ENCODE data around the gene LRRC9. TPM values are rescaled to one million over a fixed set of nuclear protein-coding genes. Genes with fewer than 3 reads are reported as not detected.

Gene LRRC9
- total and polyA plus RNA-seq, 3 donors from 2014 or later = 4.3 to 11.0 (median 10.1) TPM

DNA sequence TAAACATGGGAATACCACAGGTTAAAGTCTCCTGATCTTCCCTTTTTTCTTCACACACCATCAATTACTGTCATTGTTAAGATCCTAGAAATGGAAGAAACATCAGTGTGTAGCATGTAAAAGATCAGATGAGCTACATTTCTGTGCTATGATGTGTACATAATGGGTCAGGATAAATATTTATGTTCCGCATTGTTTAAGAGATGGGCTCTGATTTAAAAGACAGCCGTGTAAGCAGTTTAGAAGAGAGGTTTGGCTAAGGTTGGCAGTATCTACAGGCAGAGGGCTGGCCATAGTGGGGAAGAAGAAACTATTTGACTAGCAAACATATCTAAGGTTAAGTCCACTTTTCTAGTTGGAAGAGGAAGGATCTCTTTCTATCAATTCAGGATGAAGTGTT, 49.4 kb downstream of the LRRC9 start:
- Histone ChIP-seq H3K27ac (no peak overlapping the region), H3K36me3 (ENCODE audit: low read depth, missing control alignments) (no peaks in the 10 kb centered on the region), H3K4me1 (no peaks in the 10 kb centered on the region), H3K27me3 (no peaks in the 10 kb centered on the region), H3K9me3 (no peaks in the 10 kb centered on the region), H3K4me3 (no peak overlapping the region)
- DNase-seq = no peak
- no peak for TF ChIP-seq POLR2A (IDR thresholded peaks at IDR 0.05)
- TF ChIP-seq, protein P1, sequence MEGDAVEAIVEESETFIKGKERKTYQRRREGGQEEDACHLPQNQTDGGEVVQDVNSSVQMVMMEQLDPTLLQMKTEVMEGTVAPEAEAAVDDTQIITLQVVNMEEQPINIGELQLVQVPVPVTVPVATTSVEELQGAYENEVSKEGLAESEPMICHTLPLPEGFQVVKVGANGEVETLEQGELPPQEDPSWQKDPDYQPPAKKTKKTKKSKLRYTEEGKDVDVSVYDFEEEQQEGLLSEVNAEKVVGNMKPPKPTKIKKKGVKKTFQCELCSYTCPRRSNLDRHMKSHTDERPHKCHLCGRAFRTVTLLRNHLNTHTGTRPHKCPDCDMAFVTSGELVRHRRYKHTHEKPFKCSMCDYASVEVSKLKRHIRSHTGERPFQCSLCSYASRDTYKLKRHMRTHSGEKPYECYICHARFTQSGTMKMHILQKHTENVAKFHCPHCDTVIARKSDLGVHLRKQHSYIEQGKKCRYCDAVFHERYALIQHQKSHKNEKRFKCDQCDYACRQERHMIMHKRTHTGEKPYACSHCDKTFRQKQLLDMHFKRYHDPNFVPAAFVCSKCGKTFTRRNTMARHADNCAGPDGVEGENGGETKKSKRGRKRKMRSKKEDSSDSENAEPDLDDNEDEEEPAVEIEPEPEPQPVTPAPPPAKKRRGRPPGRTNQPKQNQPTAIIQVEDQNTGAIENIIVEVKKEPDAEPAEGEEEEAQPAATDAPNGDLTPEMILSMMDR (IDR thresholded peaks at IDR 0.05) = no peak
- WGBS, 2 donors = 82 to 86% methylated on average over 2 of the region's 2 CpGs
- intact Hi-C loops (cut with DNase I; ENCODE audit: low total_unique reads) = no loop called here

DNA sequence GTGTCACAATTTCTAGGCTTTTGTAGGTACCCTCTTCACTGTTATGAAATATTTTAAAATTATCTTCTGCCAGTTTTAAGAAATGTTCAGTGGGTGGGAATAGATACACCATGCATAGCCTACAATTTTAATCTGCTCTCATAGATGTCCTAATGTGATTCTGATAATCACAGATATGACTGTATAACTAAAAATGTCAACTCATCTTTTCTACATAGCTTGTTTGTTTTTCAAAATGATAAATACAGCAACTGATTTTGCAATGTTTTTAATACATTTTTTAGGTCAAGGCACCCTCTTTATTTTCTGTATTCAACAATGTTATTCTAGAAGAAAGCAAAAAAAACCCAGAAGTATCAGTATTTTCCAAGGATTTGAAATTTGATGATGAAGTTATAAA, 61.6 kb downstream of the LRRC9 start:
- Histone ChIP-seq H3K9me3 (no peaks in the 10 kb centered on the region), H3K27ac (no peak overlapping the region), H3K4me3 (no peak overlapping the region), H3K4me1 (no peaks in the 10 kb centered on the region), H3K27me3 (no peaks in the 10 kb centered on the region), H3K36me3 (ENCODE audit: low read depth, missing control alignments) (no peaks in the 10 kb centered on the region)
- intact Hi-C loops (cut with DNase I; ENCODE audit: low total_unique reads) = no loop called here
- DNase-seq = no peak
- TF ChIP-seq POLR2A (IDR thresholded peaks at IDR 0.05) = no peak
- TF ChIP-seq, protein P1 (IDR thresholded peaks at IDR 0.05) = no peak

DNA sequence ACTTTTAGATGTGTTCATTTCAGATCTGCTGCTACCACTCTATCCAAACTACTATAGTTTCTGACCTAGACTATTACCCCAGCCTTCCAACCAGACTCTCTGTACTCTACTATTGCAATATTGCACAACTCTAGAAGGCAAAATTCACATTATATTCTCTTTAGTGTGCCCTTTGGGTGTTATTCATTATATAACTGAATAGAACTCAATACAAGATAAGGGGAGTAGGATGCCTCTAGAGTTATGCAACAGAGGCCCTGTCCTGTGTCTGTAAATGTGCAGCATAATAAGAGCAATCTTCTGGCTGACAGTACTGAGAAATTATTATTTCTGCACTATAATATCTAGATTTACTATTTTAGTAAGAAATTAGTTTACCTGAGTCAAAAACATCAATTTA, 63.1 kb downstream of the LRRC9 start:
- Histone ChIP-seq H3K4me3 (no peak overlapping the region), H3K36me3 (ENCODE audit: low read depth, missing control alignments) (no peaks in the 10 kb centered on the region), H3K27ac (no peak overlapping the region), H3K9me3 (no peaks in the 10 kb centered on the region), H3K27me3 (no peaks in the 10 kb centered on the region), H3K4me1 (no peaks in the 10 kb centered on the region)
- TF ChIP-seq, protein P1 (IDR thresholded peaks at IDR 0.05) = no peak
- TF ChIP-seq POLR2A (IDR thresholded peaks at IDR 0.05) = no peak
- intact Hi-C loops (cut with DNase I; ENCODE audit: low total_unique reads) = no loop called here
- DNase-seq = no peak

DNA sequence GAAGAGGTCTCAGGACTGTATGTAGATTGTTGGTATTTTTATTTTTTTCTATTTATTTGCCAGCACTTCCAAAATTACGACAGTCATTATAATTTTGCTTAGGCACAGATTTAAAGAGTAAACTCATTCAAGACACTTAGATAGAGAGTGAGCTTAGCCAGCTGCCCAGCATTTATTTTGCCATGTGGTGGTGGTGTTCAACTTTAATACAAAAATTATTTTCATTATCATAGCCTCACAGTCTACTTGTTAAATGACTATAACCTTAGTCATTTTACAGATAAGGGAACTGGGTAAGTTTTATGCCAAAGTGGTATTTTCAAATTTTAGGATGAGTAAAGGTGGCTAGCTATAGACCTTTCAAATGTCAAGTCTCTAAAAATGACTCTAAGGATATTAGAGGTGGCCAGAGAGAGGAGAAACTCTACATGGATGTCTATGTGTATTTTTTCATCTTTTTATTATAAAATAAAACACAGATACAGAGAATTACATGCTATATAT, 66.7 kb downstream of the LRRC9 start:
- no peak overlapping the region for H3K4me3 ChIP-seq
- no peak for DNase-seq
- H3K4me1 ChIP-seq = no peaks in the 10 kb centered on the region
- no peaks in the 10 kb centered on the region for H3K9me3 ChIP-seq
- H3K36me3 ChIP-seq (ENCODE audit: low read depth, missing control alignments) = no peaks in the 10 kb centered on the region
- WGBS, 2 donors = 67 to 69% methylated on average over 1 of the region's 1 CpG
- no peak for TF ChIP-seq POLR2A (IDR thresholded peaks at IDR 0.05)
- TF ChIP-seq, protein P1 (IDR thresholded peaks at IDR 0.05) = no peak
- H3K27me3 ChIP-seq = no peaks in the 10 kb centered on the region
- no peak overlapping the region for H3K27ac ChIP-seq
- intact Hi-C loops (cut with DNase I; ENCODE audit: low total_unique reads) = no loop called here

DNA sequence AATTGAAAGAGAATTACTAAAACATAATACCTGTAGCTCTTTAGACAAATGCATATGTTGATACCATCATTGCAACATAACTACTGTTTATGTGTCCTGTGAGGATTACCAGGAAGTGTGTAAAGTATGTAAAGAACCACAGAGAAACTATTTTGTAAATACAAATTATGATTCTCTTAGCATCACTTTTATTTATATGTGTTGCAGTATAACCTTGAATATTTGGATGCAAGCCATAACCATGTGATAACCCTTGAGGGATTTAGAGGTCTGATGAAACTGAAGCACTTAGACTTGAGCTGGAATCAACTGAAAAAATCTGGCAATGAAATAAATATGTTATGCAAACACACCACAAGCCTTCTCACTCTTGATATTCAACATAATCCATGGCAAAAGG, 77.5 kb downstream of the LRRC9 start:
- Histone ChIP-seq H3K4me1 (no peaks in the 10 kb centered on the region), H3K9me3 (no peaks in the 10 kb centered on the region), H3K36me3 (ENCODE audit: low read depth, missing control alignments) (no peaks in the 10 kb centered on the region), H3K27ac (no peak overlapping the region), H3K27me3 (no peaks in the 10 kb centered on the region), H3K4me3 (no peak overlapping the region)
- DNase-seq = no peak
- intact Hi-C loops (cut with DNase I; ENCODE audit: low total_unique reads) = no loop called here
- TF ChIP-seq, protein P1 (IDR thresholded peaks at IDR 0.05) = no peak
